GM12801 (cell line): Measurements from ENCODE around the gene CREB1.

Experiments
- TF ChIP-seq, protein P1 (sequence below): IDR thresholded peaks from one replicate; pipeline ENCODE4 v1.5.1; 2011; ENCODE audit warnings: control low read depth; ENCODE audit not compliant: insufficient read length; ENCODE audit errors: extremely low read depth

Gene CREB1

DNA sequence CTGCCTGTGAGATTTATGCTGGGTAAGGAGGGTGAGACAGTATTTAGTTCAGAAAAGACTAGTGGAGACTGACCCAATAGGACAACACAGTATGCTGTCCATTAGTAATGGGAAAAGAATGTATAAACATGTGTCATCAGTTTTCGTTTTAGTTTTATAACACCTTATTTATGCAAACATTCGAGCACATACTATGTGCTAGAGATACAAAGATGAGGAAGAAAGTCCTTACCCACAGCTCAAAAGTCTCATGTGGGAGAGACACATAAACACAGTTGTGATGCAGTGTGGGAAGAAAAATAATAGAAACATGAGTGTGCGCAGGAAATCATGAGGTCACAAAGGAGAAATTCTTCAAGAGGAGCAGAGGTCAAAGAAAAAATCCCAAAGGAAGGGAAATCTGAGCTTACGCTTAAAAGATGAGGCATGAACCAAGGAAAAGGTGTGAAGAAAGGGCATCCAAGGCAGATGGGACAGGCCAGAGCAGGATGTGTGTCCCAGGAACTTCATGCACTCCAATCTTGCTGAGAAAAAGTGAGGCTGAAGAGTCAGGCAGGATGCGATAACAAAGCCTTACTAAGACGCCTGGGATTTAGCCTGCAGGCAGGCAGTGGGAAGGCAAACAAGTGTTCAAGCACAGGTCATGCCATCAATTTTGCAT is 87.4 kb downstream of the CREB1 start:
- TF ChIP-seq, protein P1, sequence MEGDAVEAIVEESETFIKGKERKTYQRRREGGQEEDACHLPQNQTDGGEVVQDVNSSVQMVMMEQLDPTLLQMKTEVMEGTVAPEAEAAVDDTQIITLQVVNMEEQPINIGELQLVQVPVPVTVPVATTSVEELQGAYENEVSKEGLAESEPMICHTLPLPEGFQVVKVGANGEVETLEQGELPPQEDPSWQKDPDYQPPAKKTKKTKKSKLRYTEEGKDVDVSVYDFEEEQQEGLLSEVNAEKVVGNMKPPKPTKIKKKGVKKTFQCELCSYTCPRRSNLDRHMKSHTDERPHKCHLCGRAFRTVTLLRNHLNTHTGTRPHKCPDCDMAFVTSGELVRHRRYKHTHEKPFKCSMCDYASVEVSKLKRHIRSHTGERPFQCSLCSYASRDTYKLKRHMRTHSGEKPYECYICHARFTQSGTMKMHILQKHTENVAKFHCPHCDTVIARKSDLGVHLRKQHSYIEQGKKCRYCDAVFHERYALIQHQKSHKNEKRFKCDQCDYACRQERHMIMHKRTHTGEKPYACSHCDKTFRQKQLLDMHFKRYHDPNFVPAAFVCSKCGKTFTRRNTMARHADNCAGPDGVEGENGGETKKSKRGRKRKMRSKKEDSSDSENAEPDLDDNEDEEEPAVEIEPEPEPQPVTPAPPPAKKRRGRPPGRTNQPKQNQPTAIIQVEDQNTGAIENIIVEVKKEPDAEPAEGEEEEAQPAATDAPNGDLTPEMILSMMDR, result no peak

DNA sequence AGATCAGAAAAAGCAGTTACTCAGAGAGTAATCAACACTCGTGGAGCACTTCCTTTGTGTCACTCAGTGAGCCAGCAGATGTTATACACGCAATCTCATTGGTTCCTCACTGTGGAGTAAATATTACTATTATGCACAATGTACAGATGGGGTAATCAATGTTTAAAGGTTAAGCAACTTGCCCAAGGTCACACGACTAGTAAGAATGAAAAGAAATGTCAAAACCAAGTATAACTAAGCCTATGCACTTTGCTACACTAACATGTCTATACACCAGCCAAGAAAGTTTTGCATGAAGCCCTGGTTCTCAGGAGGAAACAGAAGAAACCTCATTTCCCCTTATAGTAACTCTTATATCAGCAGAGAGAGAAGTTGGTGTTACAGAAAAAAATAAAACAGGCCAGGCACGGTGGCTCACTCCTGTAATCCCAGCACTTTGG is 90.0 kb downstream of the CREB1 start:
- TF ChIP-seq, protein P1, result no peak

DNA sequence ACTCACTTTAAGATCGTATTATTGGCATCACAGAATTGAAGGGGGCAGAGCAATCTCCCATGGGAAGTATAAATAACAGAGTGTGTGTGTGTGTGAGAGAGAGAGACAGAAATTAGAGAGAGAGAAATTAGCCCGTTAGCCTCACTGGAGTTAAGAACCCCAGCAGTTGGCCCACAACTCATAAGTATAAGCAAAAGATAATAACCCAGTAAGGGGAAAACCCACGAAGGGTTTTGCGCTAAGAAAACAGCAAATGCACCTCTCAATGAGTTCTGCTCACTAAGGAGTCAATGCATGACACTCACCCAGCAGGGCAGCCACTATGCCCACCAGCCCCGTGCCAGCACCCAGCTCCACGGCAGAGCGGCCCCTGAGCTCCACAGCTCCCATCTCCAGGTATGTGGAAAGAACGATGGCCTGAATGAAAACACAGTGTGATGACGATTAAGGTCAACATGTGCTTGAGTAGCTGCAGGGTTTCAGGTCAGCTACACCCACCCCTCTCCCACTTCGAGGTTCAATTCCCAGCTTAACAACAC is 91.8 kb downstream of the CREB1 start:
- TF ChIP-seq, protein P1, result no peak

DNA sequence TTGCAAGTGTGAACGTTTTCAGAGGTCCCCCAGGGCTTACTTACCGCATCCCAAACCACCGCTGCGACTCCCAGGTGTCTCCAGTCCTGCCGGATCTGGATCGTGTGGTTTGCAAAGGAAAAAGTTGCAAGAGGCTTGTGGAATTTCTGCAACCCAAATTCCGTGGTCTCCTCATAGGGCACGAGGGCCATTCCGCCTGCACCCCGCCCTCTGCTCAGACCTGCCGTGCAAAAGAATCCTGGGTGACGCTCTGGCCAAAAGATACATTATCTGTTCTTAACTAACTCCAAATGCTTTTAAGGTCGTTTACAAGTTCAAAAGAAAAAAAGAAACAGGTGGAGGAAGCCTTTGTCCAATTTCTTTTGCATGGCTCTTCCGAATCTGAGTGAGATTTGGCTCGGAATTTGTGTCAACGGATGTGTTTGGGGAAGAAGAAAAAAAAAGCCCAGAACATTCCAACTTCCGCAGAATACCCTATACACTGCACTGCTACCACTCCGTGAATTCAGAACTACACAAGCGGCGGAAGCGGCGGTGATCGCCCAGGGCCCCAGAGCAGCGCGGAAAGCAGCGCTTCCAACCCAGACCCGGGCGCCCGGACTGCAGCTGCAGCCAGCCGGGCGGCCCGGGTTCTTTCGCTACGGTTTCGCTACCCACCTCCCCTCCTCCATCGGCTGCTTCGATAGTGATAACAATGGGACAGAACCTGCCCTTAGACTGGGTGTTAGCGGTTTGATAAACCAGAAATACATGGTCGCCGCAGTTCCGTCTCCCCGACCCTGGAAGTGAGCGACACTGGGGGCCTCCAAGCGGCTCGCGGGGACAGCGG is 94.6 kb downstream of the CREB1 start:
- TF ChIP-seq, protein P1, result no peak

DNA sequence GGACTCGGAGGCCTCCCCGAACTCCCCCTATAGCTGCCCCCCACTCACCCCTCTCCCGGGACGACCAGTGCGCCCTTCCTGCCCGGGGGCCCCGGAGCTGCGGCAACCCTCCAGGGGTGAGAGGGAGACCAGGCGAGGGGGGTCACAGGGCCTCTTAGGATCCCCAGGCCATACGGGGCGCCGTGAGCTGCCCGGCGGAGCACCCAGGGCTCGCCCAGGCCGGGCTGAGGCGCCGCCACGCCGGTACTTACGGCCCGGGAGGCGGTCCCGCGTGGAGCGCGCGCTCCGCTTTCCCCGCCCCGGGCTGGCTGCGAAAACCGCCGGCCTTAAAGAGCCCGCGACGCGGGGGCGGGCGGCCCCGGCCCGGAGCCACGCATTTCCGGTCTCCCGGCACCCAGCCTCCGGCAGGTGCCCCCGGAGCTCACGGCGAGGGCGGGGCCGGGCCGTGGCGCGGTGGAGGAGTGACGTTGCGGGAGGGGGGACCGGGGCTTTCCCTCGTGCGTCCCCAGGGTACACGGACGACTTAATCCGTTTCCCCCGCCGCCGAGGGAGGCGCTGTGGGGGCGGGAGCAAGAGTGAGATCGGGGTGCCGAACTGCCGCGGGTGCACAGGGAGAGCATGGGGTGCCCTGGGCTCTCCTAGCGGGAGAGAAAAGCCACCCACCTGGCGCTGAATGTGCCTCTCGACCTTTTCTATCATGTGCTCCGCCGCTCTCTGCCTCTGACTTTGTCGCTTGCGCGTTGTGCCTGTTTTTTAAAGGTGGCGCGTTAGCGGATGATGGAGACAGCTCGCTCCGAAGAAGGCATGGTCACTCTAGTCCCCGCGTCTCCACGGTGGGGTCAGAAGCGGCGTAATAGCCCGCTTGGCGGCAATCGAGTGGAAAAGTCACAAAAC is 95.5 kb downstream of the CREB1 start, which contains the start of gene METTL21A:
TSS of gene METTL21A (minus strand) at position 381 of the 894 bp plus-strand sequence. CDS start 1,019 bp downstream, outside the sequence.
- TF ChIP-seq, protein P1, result no peak

DNA sequence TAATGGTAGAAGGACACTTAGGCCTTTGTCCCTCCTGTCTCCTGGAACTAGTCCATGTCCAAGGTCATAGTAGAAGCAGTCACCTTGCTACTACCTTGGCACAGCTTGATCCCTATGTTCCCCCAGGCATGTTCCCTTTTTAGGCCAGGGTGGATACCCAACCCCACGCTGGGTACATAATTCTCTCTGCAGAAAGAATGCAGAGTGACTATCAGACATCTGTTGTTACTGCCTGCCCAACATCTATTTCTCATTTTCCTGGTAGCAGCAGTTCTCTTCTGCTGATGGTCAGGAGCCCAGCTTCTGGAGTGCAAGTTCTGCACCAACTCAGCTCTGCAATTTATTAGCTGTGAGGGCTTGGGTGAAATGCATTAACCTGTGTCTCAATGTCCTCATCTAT is 99.8 kb downstream of the CREB1 start:
- TF ChIP-seq, protein P1, result no peak
